Right hindlimb (tissue), 1 donor: ENCODE measurements around the gene WDFY3.

Experiments
- DNase-seq: peaks from one replicate; pipeline ENCODE4 v3.0.0-alpha.2; 2018

Gene WDFY3

GRCh38 chr4:84652478-84652877 lies 314.0 kb downstream of the WDFY3 start:
- no peak for DNase-seq

GRCh38 chr4:84651499-84651898 lies 315.0 kb downstream of the WDFY3 start:
- no peak for DNase-seq

GRCh38 chr4:84648863-84649647 lies 317.4 kb downstream of the WDFY3 start:
- DNase-seq = no peak

- DNase-seq = no peak
These were observed 318.3 kb downstream of the WDFY3 start for GRCh38 chr4:84648178-84648577.

- DNase-seq = no peak
These were observed 319.1 kb downstream of the WDFY3 start for GRCh38 chr4:84647312-84647884.

- DNase-seq = no peak
These were observed 322.4 kb downstream of the WDFY3 start for GRCh38 chr4:84644087-84644486.

- no peak for DNase-seq
These were observed 327.3 kb downstream of the WDFY3 start for GRCh38 chr4:84639145-84639544.

- DNase-seq = no peak
These were observed 328.4 kb downstream of the WDFY3 start for GRCh38 chr4:84638092-84638491.

GRCh38 chr4:84634961-84635360 lies 331.5 kb downstream of the WDFY3 start:
- DNase-seq = no peak

GRCh38 chr4:84632092-84632491 lies 334.4 kb downstream of the WDFY3 start:
- DNase-seq = no peak

- no peak for DNase-seq
These were observed 334.9 kb downstream of the WDFY3 start for GRCh38 chr4:84631573-84631972.

- no peak for DNase-seq
These were observed 339.8 kb downstream of the WDFY3 start for GRCh38 chr4:84626673-84627072.

- no peak for DNase-seq
These were observed 342.8 kb downstream of the WDFY3 start for GRCh38 chr4:84623661-84624060.

- no peak for DNase-seq
These were observed 343.5 kb downstream of the WDFY3 start for GRCh38 chr4:84622959-84623358.
